Activated CD4-positive, alpha-beta T cell treated with anti-CD3 and anti-CD28 coated beads, Interleukin-2, amount 10 ng/mL, durations not matched to agents 24 days and 14 days (primary cell): ENCODE measurements around the gene ALDH1B1. TPM values are rescaled to one million over a fixed set of nuclear protein-coding genes. Genes with fewer than 3 reads are reported as not detected.
A peak's percentile ranks its signal among the peaks of the same experiment; 100 is the strongest.

ENCODE experiments used
- DNase-seq: peaks from one replicate; pipeline ENCODE4 v3.0.0; 2022
- H3K27ac Mint-ChIP-seq: one replicate; pipeline ENCODE4 v1.8.0; 2022; ENCODE audit warnings: mild to moderate bottlenecking, mixed read lengths
- H3K27me3 Mint-ChIP-seq: one replicate; pipeline ENCODE4 v1.8.0; 2022; ENCODE audit warnings: mixed read lengths
- H3K36me3 Mint-ChIP-seq: one replicate; pipeline ENCODE4 v1.8.0; 2022; ENCODE audit warnings: low read depth, mild to moderate bottlenecking, mixed read lengths
- H3K4me1 Mint-ChIP-seq: one replicate; pipeline ENCODE4 v1.8.0; 2021; ENCODE audit warnings: mixed read lengths
- H3K4me3 Mint-ChIP-seq: one replicate; pipeline ENCODE4 v1.8.0; 2022; ENCODE audit warnings: mild to moderate bottlenecking, moderate library complexity, mixed read lengths
- H3K9me3 Mint-ChIP-seq: one replicate; pipeline ENCODE4 v1.8.0; 2021; ENCODE audit warnings: mixed read lengths
- intact Hi-C: fragments of 100-400 bp; cut with micrococcal nuclease; formaldehyde crosslinking; loops from one replicate; pipeline ENCODE4 v1.15.1; 2023
- total RNA-seq: library from RNA; stranded (reverse); gene quantifications from 2 replicates; pipeline ENCODE4 v1.2.3, GENCODE V29; 2022

ALDH1B1 gene
- total RNA-seq, 1 donor from 2014 or later, result 36.5 TPM

- peaks cover 4% of the 10 kb centered on the region for H3K27me3 Mint-ChIP-seq
- peaks cover 2% of the 10 kb centered on the region for H3K36me3 Mint-ChIP-seq
- no peak overlapping the region for H3K4me3 Mint-ChIP-seq
- H3K4me1 Mint-ChIP-seq, result no peaks in the 10 kb centered on the region
- H3K27ac Mint-ChIP-seq, result no peak overlapping the region
- intact Hi-C loops, result no loop called here
- H3K9me3 Mint-ChIP-seq, result no peaks in the 10 kb centered on the region
- DNase-seq, result no peak
These were observed 11.8 kb downstream of the ALDH1B1 start for GRCh38 chr9:38404314-38404713.

GRCh38 chr9:38405785-38406184 is 13.3 kb downstream of the ALDH1B1 start:
- H3K4me3 Mint-ChIP-seq, result no peak overlapping the region
- H3K27ac Mint-ChIP-seq, result no peak overlapping the region
- H3K4me1 Mint-ChIP-seq, result no peaks in the 10 kb centered on the region
- no peaks in the 10 kb centered on the region for H3K9me3 Mint-ChIP-seq
- no peak for DNase-seq
- intact Hi-C loops, result no loop called here
- peaks cover 4% of the 10 kb centered on the region for H3K27me3 Mint-ChIP-seq
- no peaks in the 10 kb centered on the region for H3K36me3 Mint-ChIP-seq

DNA sequence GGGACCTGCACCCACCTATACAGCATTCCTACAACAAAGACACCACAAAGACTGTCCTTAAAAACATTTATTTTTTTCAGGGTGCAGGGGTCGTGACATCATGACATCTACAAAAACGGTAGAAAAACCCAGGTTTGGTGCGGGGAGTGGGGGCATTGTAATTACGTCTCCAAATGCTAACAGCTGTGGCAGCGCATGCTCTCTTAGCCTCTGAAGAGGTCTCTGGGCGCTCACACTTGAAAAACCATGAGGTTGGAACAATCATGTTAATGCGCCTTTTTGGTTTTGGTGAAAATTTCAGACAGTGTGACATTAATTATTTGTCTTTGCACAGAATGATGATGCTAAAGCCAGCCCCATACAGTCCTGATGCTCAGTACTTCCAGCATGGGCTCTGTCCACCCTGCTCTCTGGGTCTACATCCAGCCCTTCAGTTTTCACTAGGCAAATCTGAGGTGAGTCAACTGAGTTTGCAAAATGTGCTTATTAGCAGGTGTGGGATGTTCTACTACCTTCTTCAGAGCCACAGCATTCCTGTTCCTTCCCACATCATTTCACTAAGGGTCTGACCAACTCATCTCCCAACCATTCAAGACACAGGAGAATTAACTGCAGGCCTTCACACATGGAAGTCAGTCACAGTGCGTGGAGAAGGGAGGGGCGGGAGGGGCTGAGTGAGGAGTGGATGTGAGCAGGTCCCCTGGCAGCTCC is 14.1 kb downstream of the ALDH1B1 start:
- no peaks in the 10 kb centered on the region for H3K9me3 Mint-ChIP-seq
- no peak for DNase-seq
- H3K36me3 Mint-ChIP-seq, result no peaks in the 10 kb centered on the region
- intact Hi-C loops, result no loop called here
- no peak overlapping the region for H3K27ac Mint-ChIP-seq
- peaks cover 8% of the 10 kb centered on the region for H3K27me3 Mint-ChIP-seq
- no peak overlapping the region for H3K4me3 Mint-ChIP-seq
- no peaks in the 10 kb centered on the region for H3K4me1 Mint-ChIP-seq

- Mint-ChIP-seq H3K4me1 (no peaks in the 10 kb centered on the region), H3K4me3 (no peak overlapping the region), H3K27me3 (peaks cover 9% of the 10 kb centered on the region), H3K9me3 (no peaks in the 10 kb centered on the region), H3K27ac (no peak overlapping the region), H3K36me3 (no peaks in the 10 kb centered on the region)
- no peak for DNase-seq
- intact Hi-C loops, result no loop called here
These were observed 16.2 kb downstream of the ALDH1B1 start for GRCh38 chr9:38408719-38409118.

- no peaks in the 10 kb centered on the region for H3K9me3 Mint-ChIP-seq
- DNase-seq, result no peak
- no peaks in the 10 kb centered on the region for H3K4me1 Mint-ChIP-seq
- no peak overlapping the region for H3K27ac Mint-ChIP-seq
- peaks cover 5% of the 10 kb centered on the region for H3K27me3 Mint-ChIP-seq
- intact Hi-C loops, result no loop called here
- H3K36me3 Mint-ChIP-seq, result no peaks in the 10 kb centered on the region
- no peak overlapping the region for H3K4me3 Mint-ChIP-seq
These were observed 20.2 kb downstream of the ALDH1B1 start for GRCh38 chr9:38412751-38413150.

- DNase-seq, result no peak
- peaks cover 5% of the 10 kb centered on the region for H3K27me3 Mint-ChIP-seq
- H3K9me3 Mint-ChIP-seq, result no peaks in the 10 kb centered on the region
- no peak overlapping the region for H3K27ac Mint-ChIP-seq
- no peak overlapping the region for H3K4me3 Mint-ChIP-seq
- no peaks in the 10 kb centered on the region for H3K36me3 Mint-ChIP-seq
- intact Hi-C loops, result no loop called here
- H3K4me1 Mint-ChIP-seq, result no peaks in the 10 kb centered on the region
These were observed 20.8 kb downstream of the ALDH1B1 start for GRCh38 chr9:38413283-38413682.

DNA sequence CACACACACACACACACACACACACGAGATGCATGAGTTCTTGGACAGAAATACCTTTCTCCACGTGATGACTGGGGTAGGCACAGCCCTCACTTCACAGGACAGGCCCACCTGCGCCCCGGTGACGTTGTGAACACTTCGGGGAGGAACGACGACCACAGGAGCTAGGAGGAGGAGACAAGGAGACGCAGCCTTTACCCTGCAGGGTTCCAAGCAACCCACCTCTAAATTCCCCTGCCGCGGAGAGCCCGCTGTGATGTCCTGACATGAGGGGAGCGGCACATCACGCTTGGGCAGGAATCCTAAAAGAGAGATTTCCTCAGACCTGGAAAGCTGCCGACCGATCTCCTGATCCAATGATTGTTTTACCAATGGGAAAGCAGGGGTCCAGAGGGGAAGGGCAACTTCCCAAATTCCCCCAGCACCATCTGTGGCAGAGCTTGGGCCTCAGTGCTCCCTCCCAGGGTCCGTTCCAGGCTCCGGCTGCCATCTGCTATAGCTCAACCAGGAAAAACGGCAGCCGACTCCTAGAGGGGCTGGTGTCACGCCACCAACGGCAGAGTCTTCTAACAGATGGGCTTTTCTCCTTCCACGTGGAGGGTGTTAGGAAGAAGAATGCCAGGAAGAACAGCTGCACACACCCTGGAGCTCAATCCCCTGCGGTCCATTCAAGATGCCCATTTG is 21.7 kb downstream of the ALDH1B1 start:
- Mint-ChIP-seq H3K27me3 (peaks cover 5% of the 10 kb centered on the region), H3K36me3 (no peaks in the 10 kb centered on the region), H3K4me1 (no peaks in the 10 kb centered on the region), H3K4me3 (no peak overlapping the region), H3K9me3 (no peaks in the 10 kb centered on the region), H3K27ac (no peak overlapping the region)
- DNase-seq, result no peak
- intact Hi-C loops, result no loop called here

DNA sequence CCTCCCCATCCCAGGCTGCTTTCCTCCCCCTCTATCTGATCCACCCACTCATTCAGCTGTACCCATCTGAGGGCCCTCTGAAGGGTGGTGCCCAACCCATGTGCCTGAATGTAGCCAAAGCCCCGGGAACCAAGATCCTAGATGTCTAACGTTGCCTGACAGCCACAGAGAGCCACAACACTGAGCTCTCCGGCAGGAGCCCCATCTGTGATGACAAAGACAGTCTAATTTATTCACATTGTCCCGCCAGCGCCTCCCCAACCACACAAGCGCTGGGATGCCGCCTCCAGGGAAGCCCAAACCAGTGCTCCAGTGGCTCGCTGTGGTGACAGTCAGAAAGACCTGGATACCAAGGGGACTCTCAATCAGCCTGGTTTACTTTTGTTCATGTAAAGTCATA is 23.4 kb downstream of the ALDH1B1 start:
- DNase-seq, result no peak
- Mint-ChIP-seq H3K4me3 (no peak overlapping the region), H3K27ac (no peak overlapping the region), H3K36me3 (no peaks in the 10 kb centered on the region), H3K27me3 (peaks cover 8% of the 10 kb centered on the region), H3K4me1 (no peaks in the 10 kb centered on the region), H3K9me3 (no peaks in the 10 kb centered on the region)
- intact Hi-C loops, result no loop called here

DNA sequence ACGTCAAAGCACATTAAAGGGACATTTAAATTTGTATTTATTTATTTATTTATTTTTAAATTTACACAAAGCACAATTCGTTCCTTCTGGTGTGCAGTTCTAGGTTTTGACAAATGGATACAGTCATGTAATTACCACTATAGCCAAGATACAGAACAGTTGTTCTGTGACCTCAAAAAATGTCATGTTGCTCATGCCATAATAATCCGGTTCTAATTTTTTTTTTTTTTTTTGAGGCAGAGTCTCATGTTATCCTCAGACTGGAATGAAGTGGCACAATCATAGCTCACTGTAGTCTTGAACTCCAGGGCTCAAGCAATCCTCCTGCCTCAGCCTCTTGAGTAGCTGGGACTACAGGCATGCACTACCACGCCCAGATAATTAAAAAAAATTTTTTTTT is 24.0 kb downstream of the ALDH1B1 start:
- Mint-ChIP-seq H3K9me3 (no peaks in the 10 kb centered on the region), H3K27me3 (peaks cover 7% of the 10 kb centered on the region), H3K36me3 (no peaks in the 10 kb centered on the region), H3K27ac (no peak overlapping the region), H3K4me1 (no peaks in the 10 kb centered on the region), H3K4me3 (no peak overlapping the region)
- intact Hi-C loops, result no loop called here
- no peak for DNase-seq

- no peaks in the 10 kb centered on the region for H3K4me1 Mint-ChIP-seq
- no peak overlapping the region for H3K27ac Mint-ChIP-seq
- DNase-seq, result peak; percentile 83
- no peak overlapping the region for H3K4me3 Mint-ChIP-seq
- no peaks in the 10 kb centered on the region for H3K36me3 Mint-ChIP-seq
- H3K27me3 Mint-ChIP-seq, result peaks cover 14% of the 10 kb centered on the region
- no peaks in the 10 kb centered on the region for H3K9me3 Mint-ChIP-seq
- intact Hi-C loops, result no loop called here
These were observed 24.8 kb downstream of the ALDH1B1 start for GRCh38 chr9:38417003-38417945.

DNA sequence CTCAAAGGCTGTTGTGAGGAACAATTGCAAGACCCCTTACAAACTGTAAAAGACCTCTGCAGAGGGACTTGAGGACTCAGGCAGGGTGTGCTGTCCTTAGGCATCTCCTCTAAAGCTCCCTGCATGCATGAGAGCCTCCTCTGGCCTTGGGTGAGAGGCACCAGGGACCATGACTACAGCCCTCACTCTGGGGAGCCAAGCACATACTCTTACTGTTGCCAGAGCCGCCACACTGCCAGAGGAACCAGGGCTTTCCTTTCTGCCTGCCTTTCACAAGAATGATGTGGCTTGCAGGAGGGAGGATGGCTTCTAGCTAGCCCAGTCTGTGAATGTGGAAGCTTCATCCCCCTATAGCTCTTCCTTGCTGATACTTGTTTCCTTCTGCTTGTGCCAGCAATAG is 25.9 kb downstream of the ALDH1B1 start:
- no peak for DNase-seq
- no peaks in the 10 kb centered on the region for H3K4me1 Mint-ChIP-seq
- no peak overlapping the region for H3K27ac Mint-ChIP-seq
- intact Hi-C loops, result no loop called here
- peaks cover 22% of the 10 kb centered on the region for H3K27me3 Mint-ChIP-seq
- H3K9me3 Mint-ChIP-seq, result no peaks in the 10 kb centered on the region
- H3K36me3 Mint-ChIP-seq, result no peaks in the 10 kb centered on the region
- H3K4me3 Mint-ChIP-seq, result no peak overlapping the region

GRCh38 chr9:38419181-38419580 is 26.7 kb downstream of the ALDH1B1 start:
- peaks cover 26% of the 10 kb centered on the region for H3K27me3 Mint-ChIP-seq
- H3K4me1 Mint-ChIP-seq, result no peaks in the 10 kb centered on the region
- intact Hi-C loops, result no loop called here
- H3K36me3 Mint-ChIP-seq, result no peaks in the 10 kb centered on the region
- no peak overlapping the region for H3K27ac Mint-ChIP-seq
- no peak overlapping the region for H3K4me3 Mint-ChIP-seq
- no peaks in the 10 kb centered on the region for H3K9me3 Mint-ChIP-seq
- no peak for DNase-seq

- Mint-ChIP-seq H3K36me3 (no peaks in the 10 kb centered on the region), H3K27ac (no peak overlapping the region), H3K27me3 (peaks cover 41% of the 10 kb centered on the region), H3K9me3 (no peaks in the 10 kb centered on the region), H3K4me1 (no peaks in the 10 kb centered on the region), H3K4me3 (no peak overlapping the region)
- intact Hi-C loops, result no loop called here
- no peak for DNase-seq
These were observed 29.2 kb downstream of the ALDH1B1 start for GRCh38 chr9:38421498-38422211.
